GM23248 (cell line): ENCODE measurements around the gene MLN. TPM values are rescaled to one million over a fixed set of nuclear protein-coding genes. Genes with fewer than 3 reads are reported as not detected.

ENCODE experiments used
- DNase-seq: peaks from one replicate; pipeline ENCODE4 v3.0.0-alpha.2; 2015
- H2AFZ ChIP-seq: fragments of 200-600 bp; sonication (generic); 2 replicates; pipeline ENCODE4 v1.6.1; 2016; ENCODE audit warnings: antibody characterized with exemption
- H3F3A ChIP-seq: fragments of 200-600 bp; sonication (generic); 2 replicates; pipeline ENCODE4 v1.6.1; 2016; ENCODE audit warnings: mild to moderate bottlenecking, antibody characterized with exemption, mixed run types; ENCODE audit not compliant: insufficient read depth
- H3K27ac ChIP-seq: fragments of 200-600 bp; sonication (generic); 2 replicates; pipeline ENCODE4 v1.5.1; 2016; ENCODE audit warnings: mild to moderate bottlenecking
- H3K27me3 ChIP-seq: fragments of 200-600 bp; sonication (generic); replicated peaks from 2 replicates; pipeline ENCODE4 v1.6.1; 2016; ENCODE audit warnings: mild to moderate bottlenecking; ENCODE audit not compliant: insufficient read depth
- H3K36me3 ChIP-seq: fragments of 200-600 bp; sonication (generic); 2 replicates; pipeline ENCODE4 v1.6.1; 2016; ENCODE audit warnings: low read depth, mild to moderate bottlenecking
- H3K4me1 ChIP-seq: fragments of 200-600 bp; sonication (generic); 2 replicates; pipeline ENCODE4 v1.6.1; 2016; ENCODE audit warnings: mild to moderate bottlenecking; ENCODE audit not compliant: insufficient read depth
- H3K4me2 ChIP-seq: fragments of 200-600 bp; sonication (generic); one replicate; pipeline ENCODE4 v1.6.1; 2016; ENCODE audit warnings: mild to moderate bottlenecking; ENCODE audit not compliant: unreplicated experiment
- H3K4me3 ChIP-seq: fragments of 200-600 bp; sonication (generic); 2 replicates; pipeline ENCODE4 v1.5.1; 2016; ENCODE audit warnings: mild to moderate bottlenecking
- H3K79me2 ChIP-seq: fragments of 200-600 bp; sonication (generic); 2 replicates; pipeline ENCODE4 v1.6.1; 2016; ENCODE audit warnings: mild to moderate bottlenecking; ENCODE audit not compliant: insufficient read depth
- H3K9ac ChIP-seq: fragments of 200-600 bp; sonication (generic); 2 replicates; pipeline ENCODE4 v1.6.1; 2016; ENCODE audit warnings: mild to moderate bottlenecking
- H3K9me2 ChIP-seq: fragments of 200-600 bp; sonication (generic); 2 replicates; pipeline ENCODE4 v1.6.1; 2016; ENCODE audit warnings: mixed run types, mild to moderate bottlenecking, moderate library complexity; ENCODE audit not compliant: insufficient read depth
- H3K9me3 ChIP-seq: fragments of 200-600 bp; sonication (generic); one replicate; pipeline ENCODE4 v1.6.1; 2017; ENCODE audit warnings: low read depth
- H4K20me1 ChIP-seq: fragments of 200-600 bp; sonication (generic); 2 replicates; pipeline ENCODE4 v1.6.0; 2016; ENCODE audit not compliant: insufficient read depth
- EZH2 ChIP-seq: fragments of 200-600 bp; sonication (generic); IDR thresholded peaks from 2 replicates; pipeline ENCODE4 v1.6.1; 2018; ENCODE audit warnings: antibody characterized with exemption, mild to moderate bottlenecking; ENCODE audit not compliant: insufficient read depth, poor library complexity, severe bottlenecking
- EZH2phosphoT487 ChIP-seq: fragments of 200-600 bp; sonication (generic); IDR thresholded peaks from 2 replicates; pipeline ENCODE4 v1.6.1; 2018; ENCODE audit warnings: antibody characterized with exemption, moderate library complexity, mild to moderate bottlenecking, low read depth; ENCODE audit not compliant: insufficient read depth
- WGBS, 2 experiments: methylation state at CpG; one replicate each; pipeline ENCODE4 v1.1.6; 2015 to 2017; ENCODE audit warnings: low lambda C conversion rate in 2 of 2, low coverage in 1 of 2; ENCODE audit errors: missing lambda C conversion rate in 2 of 2; 5-methylcytosine and 5-hydroxymethylcytosine counted together
- in situ Hi-C: fragments of 300-500 bp; cut with MboI; formaldehyde crosslinking; loops from 2 replicates; pipeline ENCODE4 v1.15.0; 2020
- polyA plus RNA-seq: library from polyadenylated mRNA; unstranded; fragments of >200 nt; fragmentation: Nextera tagmentation; extraction: Ambion mirVana; gene quantifications from 2 replicates; pipeline ENCODE4 v1.2.1, GENCODE V29; 2016
- total RNA-seq: library from RNA; depleted of rRNA; stranded (reverse); fragments of >200 nt; shearing (Covaris generic); gene quantifications from 2 replicates; pipeline ENCODE4 v1.2.3, GENCODE V29; 2014

MLN gene
- total and polyA plus RNA-seq, 2 experiments from 2014 or later: not detected

DNA sequence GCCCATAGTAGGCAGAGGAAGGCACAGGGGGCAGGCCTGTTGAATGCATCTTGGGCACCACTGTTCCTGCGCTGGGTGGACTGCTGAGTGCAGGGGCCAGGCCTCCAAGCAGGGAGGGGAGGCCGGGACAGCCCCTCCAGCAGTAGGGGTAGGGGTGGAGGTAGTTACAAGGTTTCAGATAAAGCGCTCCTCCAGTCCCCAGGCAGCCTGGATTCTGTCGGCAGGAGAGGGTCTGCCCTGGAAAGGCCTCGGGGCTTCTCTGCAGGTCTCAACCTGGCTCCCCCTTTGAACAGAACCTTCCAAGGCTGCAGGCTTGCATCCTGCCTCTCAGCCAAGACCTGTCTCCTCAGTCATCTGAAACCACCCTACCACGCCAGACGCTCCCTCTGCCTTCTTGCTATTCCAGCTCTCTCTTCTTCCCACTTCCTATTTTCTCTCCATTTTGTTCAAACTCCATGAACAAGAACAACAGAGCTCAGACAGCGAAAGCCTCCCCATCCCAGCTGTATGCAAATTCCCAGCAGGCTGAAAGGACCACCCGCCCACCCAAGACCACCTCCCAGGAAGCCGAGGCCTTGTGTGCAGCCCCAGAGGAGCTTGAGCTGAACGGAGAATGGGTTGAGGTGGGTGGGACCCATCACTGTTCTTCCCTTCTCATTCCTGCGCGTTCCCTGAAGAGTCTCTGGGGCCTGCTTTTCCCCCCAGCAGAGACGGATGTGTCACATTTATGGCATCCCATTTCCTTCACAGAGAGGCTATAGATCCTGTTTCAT is 1.4 kb downstream of the MLN start:
- peaks cover 16% of the 10 kb centered on the region for H3K27me3 ChIP-seq
- in situ Hi-C loops: no loop called here
- H3K4me3 ChIP-seq: no peak overlapping the region
- no peaks in the 10 kb centered on the region for H3K9me2 ChIP-seq
- no peaks in the 10 kb centered on the region for H4K20me1 ChIP-seq
- H3K36me3 ChIP-seq: no peaks in the 10 kb centered on the region
- H3K79me2 ChIP-seq: no peaks in the 10 kb centered on the region
- TF ChIP-seq EZH2phosphoT487 (no peak), EZH2 (no peak)
- no peaks in the 10 kb centered on the region for H3F3A ChIP-seq
- H3K4me2 ChIP-seq: no peak overlapping the region
- no peak for DNase-seq
- no peak overlapping the region for H2AFZ ChIP-seq
- WGBS, 2 experiments: 63 to 68% methylated on average over 14 of the region's 14 CpGs
- H3K4me1 ChIP-seq: no peaks in the 10 kb centered on the region; the same call in 1 of the 2 replicates
- H3K9me3 ChIP-seq: no peaks in the 10 kb centered on the region
- H3K9ac ChIP-seq: no peak overlapping the region
- no peak overlapping the region for H3K27ac ChIP-seq

DNA sequence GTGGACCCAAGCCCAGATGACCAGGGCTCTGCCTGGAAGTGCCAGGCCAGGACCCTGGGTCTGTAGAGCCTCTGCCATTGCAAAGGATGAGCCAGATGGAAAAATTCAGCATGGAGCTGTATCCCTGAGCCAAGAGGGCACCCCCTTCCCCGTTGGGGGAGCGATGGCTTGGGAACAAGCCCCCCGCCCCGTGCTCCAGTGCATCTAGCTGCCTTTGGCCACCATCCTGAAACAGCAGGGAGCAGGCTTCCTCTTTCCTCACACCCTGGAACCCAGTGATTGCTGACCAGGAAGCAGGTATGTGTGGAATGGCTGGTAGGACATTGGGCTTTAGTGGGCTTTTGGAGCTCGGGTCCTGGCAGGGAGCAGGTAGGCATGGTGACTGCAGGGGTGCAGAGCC is 2.2 kb downstream of the MLN start:
- 80 to 86% methylated on average over 4 to 5 of the region's 5 CpGs for WGBS, 2 experiments
- no peak overlapping the region for H3K27ac ChIP-seq
- no peaks in the 10 kb centered on the region for H3K79me2 ChIP-seq
- H3K4me2 ChIP-seq: no peak overlapping the region
- TF ChIP-seq EZH2phosphoT487 (no peak), EZH2 (no peak)
- no peaks in the 10 kb centered on the region; the same call in 1 of the 2 replicates for H3K4me1 ChIP-seq
- no peak overlapping the region for H3K4me3 ChIP-seq
- no peaks in the 10 kb centered on the region for H4K20me1 ChIP-seq
- in situ Hi-C loops: no loop called here
- H3K36me3 ChIP-seq: no peaks in the 10 kb centered on the region
- no peaks in the 10 kb centered on the region for H3K9me3 ChIP-seq
- no peaks in the 10 kb centered on the region for H3K9me2 ChIP-seq
- no peaks in the 10 kb centered on the region for H3F3A ChIP-seq
- H3K9ac ChIP-seq: no peak overlapping the region
- DNase-seq: no peak
- no peak overlapping the region for H2AFZ ChIP-seq
- H3K27me3 ChIP-seq: peaks cover 10% of the 10 kb centered on the region

DNA sequence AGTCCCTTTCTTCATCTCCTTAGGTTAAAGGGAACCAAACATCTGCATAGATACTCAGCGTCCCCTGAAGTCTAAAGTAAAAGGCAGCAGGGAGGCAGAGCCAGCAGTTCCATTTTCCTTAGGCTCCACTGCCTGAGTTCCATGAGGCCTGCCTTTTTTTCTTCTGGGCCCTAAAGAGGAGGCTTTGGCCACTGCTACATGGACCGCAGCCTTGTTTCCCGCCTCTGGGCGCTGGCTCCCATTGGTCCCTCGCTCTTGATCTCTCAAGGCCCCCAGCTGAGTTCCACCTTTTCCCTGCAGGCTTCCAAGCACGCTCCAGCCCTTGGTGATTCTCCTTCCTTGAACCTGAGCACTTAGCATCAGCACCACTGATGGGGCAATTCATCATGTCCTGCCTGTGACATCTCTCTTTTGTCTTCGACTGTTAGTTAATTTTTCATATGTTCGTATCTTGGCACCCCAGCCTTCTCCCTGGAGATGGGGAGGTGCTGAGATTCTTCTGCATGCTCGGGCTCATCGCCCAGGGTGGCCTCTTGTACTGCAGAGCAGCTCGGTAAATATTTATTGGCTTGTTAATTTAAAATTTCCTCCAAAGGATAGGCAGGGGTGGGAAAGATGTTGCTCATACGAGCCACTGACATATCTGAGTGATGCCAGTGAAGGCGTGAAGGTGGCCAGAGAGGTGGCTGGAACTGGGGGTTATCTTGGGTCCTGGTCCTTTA is 3.4 kb downstream of the MLN start:
- Histone ChIP-seq H3K9ac (no peak overlapping the region), H3K27me3 (peaks cover 4% of the 10 kb centered on the region), H3K4me3 (no peak overlapping the region), H3K79me2 (no peaks in the 10 kb centered on the region), H2AFZ (no peak overlapping the region), H3K9me2 (no peaks in the 10 kb centered on the region), H3K9me3 (no peaks in the 10 kb centered on the region), H3K4me2 (no peak overlapping the region), H3K27ac (no peak overlapping the region), H4K20me1 (no peaks in the 10 kb centered on the region), H3K36me3 (no peaks in the 10 kb centered on the region), H3F3A (no peaks in the 10 kb centered on the region), H3K4me1 (no peaks in the 10 kb centered on the region; the same call in 1 of the 2 replicates)
- WGBS, 2 experiments: 74 to 77% methylated on average over 13 of the region's 13 CpGs
- in situ Hi-C loops: no loop called here
- no peak for TF ChIP-seq EZH2phosphoT487
- no peak for TF ChIP-seq EZH2
- no peak for DNase-seq

DNA sequence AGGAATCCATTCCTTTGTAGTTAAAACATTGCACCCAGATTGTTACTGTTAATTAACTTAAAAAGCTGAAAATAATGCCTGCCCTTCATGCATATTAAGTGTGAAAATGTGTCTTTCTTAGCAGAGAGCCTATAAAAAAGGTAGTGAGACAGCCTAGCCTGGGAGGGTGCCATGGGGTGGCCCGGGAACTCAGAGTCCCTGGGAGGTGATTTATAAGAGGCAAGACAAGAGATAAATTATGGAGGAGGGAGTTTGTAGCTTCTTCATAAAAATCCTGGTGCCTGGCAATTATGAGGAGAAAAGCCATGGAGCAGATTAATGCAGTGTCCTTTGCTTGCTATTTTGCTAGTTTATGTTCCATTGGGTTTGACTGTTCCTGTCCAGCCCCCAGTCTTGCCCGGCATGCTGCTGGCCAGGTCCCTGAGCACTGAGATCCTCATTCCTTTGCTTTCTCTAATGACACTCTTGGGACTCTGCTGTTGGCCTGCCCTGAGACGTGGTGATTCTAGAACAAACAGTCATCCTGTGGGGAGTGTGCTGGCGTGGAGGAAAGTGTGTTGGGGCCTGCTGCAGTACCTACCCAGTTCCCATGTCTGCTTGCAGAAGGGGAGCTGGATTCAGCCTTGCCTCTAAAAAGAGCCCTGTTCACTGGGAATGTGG is 4.2 kb downstream of the MLN start:
- WGBS, 2 experiments: 28 to 42% methylated on average over 4 of the region's 4 CpGs
- Histone ChIP-seq H2AFZ (no peak overlapping the region), H4K20me1 (no peaks in the 10 kb centered on the region), H3K79me2 (no peaks in the 10 kb centered on the region), H3K4me3 (no peak overlapping the region), H3K4me1 (no peaks in the 10 kb centered on the region; the same call in 1 of the 2 replicates), H3K36me3 (no peaks in the 10 kb centered on the region), H3K4me2 (no peak overlapping the region), H3K9ac (no peak overlapping the region), H3K9me3 (no peaks in the 10 kb centered on the region), H3K27me3 (no peaks in the 10 kb centered on the region; the same call in 1 of the 2 replicates), H3F3A (no peaks in the 10 kb centered on the region), H3K9me2 (no peaks in the 10 kb centered on the region), H3K27ac (no peak overlapping the region)
- peak; percentile 38 for DNase-seq
- in situ Hi-C loops: no loop called here
- TF ChIP-seq EZH2phosphoT487 (no peak), EZH2 (no peak)
